SH-SY5Y (cell line): ENCODE data around the gene TMEM140.

ENCODE experiments used
- GATA2 ChIP-seq: IDR thresholded peaks from 2 replicates; pipeline ENCODE4 v1.6.1; 2011; ENCODE audit warnings: mild to moderate bottlenecking, low read depth, low read length
- GATA3 ChIP-seq: IDR thresholded peaks from 2 replicates; pipeline ENCODE4 v1.6.1; 2011; ENCODE audit warnings: low read depth, mild to moderate bottlenecking, low read length, moderate library complexity

GRCh38 chr7:135181929-135182678 lies 34.2 kb downstream of the TMEM140 start:
- no peak for TF ChIP-seq GATA3
- TF ChIP-seq GATA2, result no peak
